ENCODE measurements around the gene NIT2. TPM values are rescaled to one million over a fixed set of nuclear protein-coding genes. Genes with fewer than 3 reads are reported as not detected.

The NIT2 gene
- total and polyA plus RNA-seq, 2 experiments from 2014 or later = 35.4 to 67.4 TPM

GRCh38 chr3:100399341-100400071 lies 64.9 kb downstream of the NIT2 start:
- H3K4me3 ChIP-seq = peak overlapping the region; percentile 94
- H3K4me1 ChIP-seq (ENCODE audit: low read depth) = peaks cover 19% of the 10 kb centered on the region
- no peak for TF ChIP-seq CTCF (IDR thresholded peaks at IDR 0.05; ENCODE audit: low read depth, low read length)
- no peak for DNase-seq (ENCODE audit: low read depth in 1 of 2, low spot score in 1 of 2)
- H3K27ac ChIP-seq = peak overlapping the region; percentile 97
- no peaks in the 10 kb centered on the region for H3K36me3 ChIP-seq
- no peaks in the 10 kb centered on the region for H3K9me3 ChIP-seq (ENCODE audit: low read depth)
- no peaks in the 10 kb centered on the region for H3K27me3 ChIP-seq

- Histone ChIP-seq H3K27me3 (no peaks in the 10 kb centered on the region), H3K4me3 (peak overlapping the region; percentile 94)
- peak; percentile 19 to 41 for DNase-seq (ENCODE audit: low read depth in 1 of 2, low spot score in 1 of 2)
These were observed 65.8 kb downstream of the NIT2 start for GRCh38 chr3:100400419-100400779.

GRCh38 chr3:100400780-100401673 lies 66.5 kb downstream of the NIT2 start, which contains the start of the genes LNP1 and TOMM70:
Gene LNP1, plus strand, starts transcription at chr3:100401539. Its CDS starts 28,191 bp downstream, at chr3:100429730.
Gene TOMM70, minus strand, starts transcription at chr3:100401089. Its CDS starts 140 bp downstream, at chr3:100400949.
- Histone ChIP-seq H3K27ac (peak within 1 kb of the TSS; percentile 97), H3K4me1 (ENCODE audit: low read depth) (peaks cover 19% of the 10 kb centered on the region), H3K36me3 (no peaks in the 10 kb centered on the region), H3K27me3 (no peaks in the 10 kb centered on the region), H3K4me3 (peak within 1 kb of the TSS; percentile 94), H3K9me3 (ENCODE audit: low read depth) (no peaks in the 10 kb centered on the region)
- peak; percentile 98 for DNase-seq (ENCODE audit: low read depth in 1 of 2, low spot score in 1 of 2)
- no peak for TF ChIP-seq CTCF (IDR thresholded peaks at IDR 0.05; ENCODE audit: low read depth, low read length)

More at GRCh38 chr3:100400419-100400779, 65.8 kb downstream of the NIT2 start:
- no peaks in the 10 kb centered on the region for H3K9me3 ChIP-seq (ENCODE audit: low read depth)
- H3K4me1 ChIP-seq (ENCODE audit: low read depth) = peaks cover 19% of the 10 kb centered on the region
- H3K36me3 ChIP-seq = no peaks in the 10 kb centered on the region
- peak overlapping the region; percentile 97 for H3K27ac ChIP-seq
- no peak for TF ChIP-seq CTCF (IDR thresholded peaks at IDR 0.05; ENCODE audit: low read depth, low read length)

GRCh38 chr3:100401674-100402041 lies 67.1 kb downstream of the NIT2 start:
- TF ChIP-seq CTCF (IDR thresholded peaks at IDR 0.05; ENCODE audit: low read depth, low read length) = no peak
- no peaks in the 10 kb centered on the region for H3K9me3 ChIP-seq (ENCODE audit: low read depth)
- DNase-seq (ENCODE audit: low read depth in 1 of 2, low spot score in 1 of 2) = peak; percentile 68 to 69
- H3K27me3 ChIP-seq = no peaks in the 10 kb centered on the region
- H3K36me3 ChIP-seq = no peaks in the 10 kb centered on the region
- H3K27ac ChIP-seq = peak overlapping the region; percentile 97
- H3K4me1 ChIP-seq (ENCODE audit: low read depth) = peaks cover 19% of the 10 kb centered on the region
- peak overlapping the region; percentile 94 for H3K4me3 ChIP-seq

GRCh38 chr3:100402256-100402655 lies 67.7 kb downstream of the NIT2 start:
- Histone ChIP-seq H3K4me1 (ENCODE audit: low read depth) (peaks cover 19% of the 10 kb centered on the region), H3K36me3 (no peaks in the 10 kb centered on the region), H3K9me3 (ENCODE audit: low read depth) (no peaks in the 10 kb centered on the region), H3K4me3 (peak overlapping the region; percentile 94), H3K27ac (peak overlapping the region; percentile 97), H3K27me3 (no peaks in the 10 kb centered on the region)
- TF ChIP-seq CTCF (IDR thresholded peaks at IDR 0.05; ENCODE audit: low read depth, low read length) = no peak
- peak; percentile 51 to 70 for DNase-seq (ENCODE audit: low read depth in 1 of 2, low spot score in 1 of 2)

All from cardiac muscle cell (in vitro differentiated cells and primary cell).